GM12878 (cell line): ENCODE data around the gene CFAP90. TPM values are rescaled to one million over a fixed set of nuclear protein-coding genes. Genes with fewer than 3 reads are reported as not detected.
A peak's percentile ranks its signal among the peaks of the same experiment; 100 is the strongest.

Experiments used
- ASH2L ChIP-seq: fragments of 300-600, 200-600 bp; sonication (generic); IDR thresholded peaks from 2 replicates; pipeline ENCODE4 v1.6.1; 2017; ENCODE audit warnings: low read depth, mild to moderate bottlenecking, borderline replicate concordance
- ATF7 ChIP-seq: fragments of 450-650 bp; IDR thresholded peaks from 2 replicates; pipeline ENCODE4 v1.6.1; 2016; ENCODE audit warnings: low read depth, mild to moderate bottlenecking
- BACH1 ChIP-seq: fragments of 450-650 bp; IDR thresholded peaks from 2 replicates; pipeline ENCODE4 v1.6.1; 2017; ENCODE audit warnings: mild to moderate bottlenecking, borderline replicate concordance
- BCL11A ChIP-seq: IDR thresholded peaks from 2 replicates; pipeline ENCODE4 v1.6.1; 2011; ENCODE audit warnings: low read depth, low read length
- CREM ChIP-seq: IDR thresholded peaks from 2 replicates; pipeline ENCODE4 v1.6.1; 2014; ENCODE audit warnings: antibody characterized with exemption, low read depth
- DPF2 ChIP-seq: fragments of 450-650 bp; IDR thresholded peaks from 2 replicates; pipeline ENCODE4 v1.6.1; 2017; ENCODE audit warnings: mild to moderate bottlenecking
- GATAD2B ChIP-seq: fragments of 450-650 bp; conservative IDR thresholded peaks from 2 replicates; pipeline ENCODE4 v1.6.1; 2017; ENCODE audit warnings: low read depth, mild to moderate bottlenecking, moderate library complexity
- IKZF2 ChIP-seq, 2 experiments: fragments of 450-650 bp; IDR thresholded peaks; 2 replicates each; pipeline ENCODE4 v1.6.1; 2017; ENCODE audit warnings: mild to moderate bottlenecking in 2 of 2, moderate library complexity in 2 of 2
- KAT2A ChIP-seq: conservative IDR thresholded peaks from 2 replicates; pipeline ENCODE4 v1.6.1; 2011; ENCODE audit warnings: low read depth, low read length; ENCODE audit not compliant: control insufficient read depth
- KLF5 ChIP-seq: fragments of 450-650 bp; IDR thresholded peaks from 2 replicates; pipeline ENCODE4 v1.6.1; 2014; ENCODE audit warnings: mild to moderate bottlenecking; ENCODE audit not compliant: partially characterized antibody
- LARP7 ChIP-seq: fragments of 450-650 bp; IDR thresholded peaks from 2 replicates; pipeline ENCODE4 v1.6.1; 2017; ENCODE audit warnings: mild to moderate bottlenecking
- RUNX3 ChIP-seq: IDR thresholded peaks from 2 replicates; pipeline ENCODE4 v1.6.1; 2012; ENCODE audit warnings: low read length, inconsistent platforms
- SMARCA5 ChIP-seq: fragments of 450-650 bp; IDR thresholded peaks from 2 replicates; pipeline ENCODE4 v1.6.1; 2017; ENCODE audit warnings: mild to moderate bottlenecking
- ZBED1 ChIP-seq: IDR thresholded peaks from 2 replicates; pipeline ENCODE4 v1.6.1; 2016; ENCODE audit warnings: borderline replicate concordance
- polyA plus RNA-seq, 11 experiments: library from polyadenylated mRNA; depleted of rRNA in 4 of 11; unstranded in 6 of 11; stranded (reverse) in 5 of 11; fragments of >200 nt; fragmentation: Nextera tagmentation in 4 of 11; fragmentation: Illumina TruSeq in 1 of 11; extraction: Ambion mirVana in 4 of 11; extraction: Trizol in 1 of 11; gene quantifications; 1 replicate in 1 of 11; 2 replicates in 10 of 11; pipeline versions ENCODE4 v1.2.1 to v1.2.3, GENCODE V29; 2011 to 2016; ENCODE audit warnings: inconsistent platforms in 2 of 11, missing spikeins in 2 of 11, low read depth in 1 of 11
- total RNA-seq, 4 experiments: library from RNA; depleted of rRNA in 3 of 4; stranded (reverse); fragments of >200 nt in 3 of 4; fragmentation: Illumina TruSeq in 1 of 4; extraction: Trizol in 1 of 4; gene quantifications; 2 replicates each; pipeline versions ENCODE4 v1.2.1 to v1.2.3, GENCODE V29; 2013 to 2021
- TF ChIP-seq, protein P1 (sequence below): IDR thresholded peaks from 2 replicates; pipeline ENCODE4 v1.6.1; 2012; ENCODE audit warnings: improper control_type of control experiment, low read depth, low read length; ENCODE audit not compliant: insufficient replicate concordance

The CFAP90 gene
- total and polyA plus RNA-seq, 10 of the 15 experiments (the other 5 are each of a cell fraction or from before 2014, with no cell fraction given) = not detected

DNA sequence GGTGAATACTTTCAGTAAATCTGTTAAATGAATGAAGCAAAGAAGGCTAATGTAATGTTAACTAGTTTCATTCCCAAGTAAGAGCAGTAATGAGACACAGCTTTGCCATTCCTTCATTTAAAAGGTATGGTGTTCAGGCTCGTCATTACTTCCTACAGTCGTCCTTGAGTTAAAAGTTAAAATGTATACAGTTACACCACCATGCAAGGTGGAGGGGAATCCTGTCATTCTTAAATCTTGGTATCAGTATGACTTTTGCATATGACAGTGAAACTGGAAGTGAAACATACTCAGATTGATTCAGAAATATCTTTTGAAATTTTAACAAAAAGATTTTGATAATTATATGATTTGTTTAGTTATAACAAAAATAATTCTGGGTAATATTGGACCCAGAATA, 43.9 kb upstream of the CFAP90 start (continued):
- TF ChIP-seq IKZF2 (IDR thresholded peaks at IDR 0.05) = 0 out of 4 replicates have a peak, but pooled peaks of 1 of the 2 experiments have one; percentile 9
- no peak for TF ChIP-seq GATAD2B
- TF ChIP-seq, protein P1, sequence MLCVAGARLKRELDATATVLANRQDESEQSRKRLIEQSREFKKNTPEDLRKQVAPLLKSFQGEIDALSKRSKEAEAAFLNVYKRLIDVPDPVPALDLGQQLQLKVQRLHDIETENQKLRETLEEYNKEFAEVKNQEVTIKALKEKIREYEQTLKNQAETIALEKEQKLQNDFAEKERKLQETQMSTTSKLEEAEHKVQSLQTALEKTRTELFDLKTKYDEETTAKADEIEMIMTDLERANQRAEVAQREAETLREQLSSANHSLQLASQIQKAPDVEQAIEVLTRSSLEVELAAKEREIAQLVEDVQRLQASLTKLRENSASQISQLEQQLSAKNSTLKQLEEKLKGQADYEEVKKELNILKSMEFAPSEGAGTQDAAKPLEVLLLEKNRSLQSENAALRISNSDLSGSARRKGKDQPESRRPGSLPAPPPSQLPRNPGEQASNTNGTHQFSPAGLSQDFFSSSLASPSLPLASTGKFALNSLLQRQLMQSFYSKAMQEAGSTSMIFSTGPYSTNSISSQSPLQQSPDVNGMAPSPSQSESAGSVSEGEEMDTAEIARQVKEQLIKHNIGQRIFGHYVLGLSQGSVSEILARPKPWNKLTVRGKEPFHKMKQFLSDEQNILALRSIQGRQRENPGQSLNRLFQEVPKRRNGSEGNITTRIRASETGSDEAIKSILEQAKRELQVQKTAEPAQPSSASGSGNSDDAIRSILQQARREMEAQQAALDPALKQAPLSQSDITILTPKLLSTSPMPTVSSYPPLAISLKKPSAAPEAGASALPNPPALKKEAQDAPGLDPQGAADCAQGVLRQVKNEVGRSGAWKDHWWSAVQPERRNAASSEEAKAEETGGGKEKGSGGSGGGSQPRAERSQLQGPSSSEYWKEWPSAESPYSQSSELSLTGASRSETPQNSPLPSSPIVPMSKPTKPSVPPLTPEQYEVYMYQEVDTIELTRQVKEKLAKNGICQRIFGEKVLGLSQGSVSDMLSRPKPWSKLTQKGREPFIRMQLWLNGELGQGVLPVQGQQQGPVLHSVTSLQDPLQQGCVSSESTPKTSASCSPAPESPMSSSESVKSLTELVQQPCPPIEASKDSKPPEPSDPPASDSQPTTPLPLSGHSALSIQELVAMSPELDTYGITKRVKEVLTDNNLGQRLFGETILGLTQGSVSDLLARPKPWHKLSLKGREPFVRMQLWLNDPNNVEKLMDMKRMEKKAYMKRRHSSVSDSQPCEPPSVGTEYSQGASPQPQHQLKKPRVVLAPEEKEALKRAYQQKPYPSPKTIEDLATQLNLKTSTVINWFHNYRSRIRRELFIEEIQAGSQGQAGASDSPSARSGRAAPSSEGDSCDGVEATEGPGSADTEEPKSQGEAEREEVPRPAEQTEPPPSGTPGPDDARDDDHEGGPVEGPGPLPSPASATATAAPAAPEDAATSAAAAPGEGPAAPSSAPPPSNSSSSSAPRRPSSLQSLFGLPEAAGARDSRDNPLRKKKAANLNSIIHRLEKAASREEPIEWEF = no peak
- TF ChIP-seq BACH1 = no peak
- TF ChIP-seq ASH2L = no peak
- no peak for TF ChIP-seq LARP7
- TF ChIP-seq ZBED1 = no peak
- TF ChIP-seq CREM = no peak
- 0 out of 2 replicates have a peak, but pooled peaks have one; percentile 36 for TF ChIP-seq ATF7
- 0 out of 2 replicates have a peak, but pooled peaks have one; percentile 10 for TF ChIP-seq SMARCA5
- TF ChIP-seq DPF2 = no peak
- no peak for TF ChIP-seq KLF5
- TF ChIP-seq BCL11A = 0 out of 2 replicates have a peak, but pooled peaks have one; percentile 16
- no peak for TF ChIP-seq RUNX3
- TF ChIP-seq KAT2A = no peak
- TF ChIP-seq, all 136 proteins: peak for 10
